Liver (tissue), 3 donors: ENCODE measurements around the gene RXRB.

Experiments used
- ATF3 ChIP-seq: IDR thresholded peaks from 2 replicates; pipeline ENCODE4 v1.6.1; 2016; ENCODE audit warnings: antibody characterized with exemption
- CTCF ChIP-seq: fragments of 150-350 bp; IDR thresholded peaks from 2 replicates; pipeline ENCODE4 v1.5.1; 2017; ENCODE audit warnings: improper control_type of control experiment, low read depth, low read length; ENCODE audit not compliant: missing input control
- EGR1 ChIP-seq, 2 donors: IDR thresholded peaks; 2 replicates each; pipeline ENCODE4 v1.6.1; 2016 to 2018; ENCODE audit warnings: antibody characterized with exemption in 2 of 2, low read depth in 2 of 2
- SP1 ChIP-seq: IDR thresholded peaks from 2 replicates; pipeline ENCODE4 v1.6.1; 2018; ENCODE audit warnings: antibody characterized with exemption, mild to moderate bottlenecking
- donor health status: healthy.
- donor health status: healthy.

GRCh38 chr6:33189625-33190448 lies 10.6 kb downstream of the RXRB start:
- TF ChIP-seq SP1 (no peak), EGR1 (IDR thresholded peaks at IDR 0.05; ENCODE audit: low read depth in 2 of 2) (no peak), ATF3 (no peak), CTCF (no peak)
